ENCODE results near the gene NHP2.
A peak's percentile ranks its signal among the peaks of the same experiment; 100 is the strongest.

The NHP2 gene

DNA sequence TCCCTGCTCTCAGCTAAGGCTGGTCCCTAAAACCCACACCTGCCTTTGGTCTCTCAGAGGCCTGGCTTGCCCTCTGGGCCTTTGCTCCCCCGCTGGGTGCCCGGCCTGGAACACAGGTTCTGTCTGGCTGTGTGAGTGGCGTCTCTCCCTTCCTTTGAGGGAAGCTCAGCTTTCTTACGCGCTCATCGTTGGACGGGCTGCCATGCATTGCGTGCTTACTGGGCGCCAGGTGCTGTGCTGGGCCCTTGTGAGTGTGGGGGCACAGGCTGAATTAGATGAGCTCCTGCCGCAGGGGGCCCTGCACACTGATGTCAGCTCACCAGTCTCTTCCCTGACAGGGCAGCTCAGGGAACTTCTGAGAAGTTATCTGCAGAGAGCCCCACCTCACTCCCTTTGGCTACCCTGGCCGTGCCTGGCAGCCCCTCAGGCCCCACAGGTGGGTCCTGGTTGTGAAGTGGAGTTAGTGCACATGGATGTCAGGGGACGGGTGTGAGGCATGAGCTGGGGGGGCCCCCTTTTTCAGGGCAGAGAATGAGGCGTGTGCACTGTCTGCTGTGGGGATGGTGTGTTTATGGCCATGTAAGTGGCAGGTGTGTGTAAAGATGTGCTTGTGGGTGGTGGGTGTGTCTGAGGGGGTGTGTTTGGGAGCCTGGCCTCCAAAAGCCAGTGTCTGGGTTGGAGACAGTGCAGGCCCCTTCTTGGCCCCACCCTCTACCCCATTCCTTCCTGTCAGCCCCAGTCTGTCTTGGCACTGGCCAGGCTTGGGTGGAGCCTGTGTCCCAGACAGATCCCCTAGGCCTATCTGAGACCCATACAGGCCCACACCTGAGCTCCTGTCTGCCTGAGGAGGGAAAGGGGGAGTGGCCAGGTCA, 30.4 kb downstream of the NHP2 start:
- H3K4me3 ChIP-seq (ENCODE audit: low read depth, low read length), result no peak overlapping the region
- TF ChIP-seq, protein P1, sequence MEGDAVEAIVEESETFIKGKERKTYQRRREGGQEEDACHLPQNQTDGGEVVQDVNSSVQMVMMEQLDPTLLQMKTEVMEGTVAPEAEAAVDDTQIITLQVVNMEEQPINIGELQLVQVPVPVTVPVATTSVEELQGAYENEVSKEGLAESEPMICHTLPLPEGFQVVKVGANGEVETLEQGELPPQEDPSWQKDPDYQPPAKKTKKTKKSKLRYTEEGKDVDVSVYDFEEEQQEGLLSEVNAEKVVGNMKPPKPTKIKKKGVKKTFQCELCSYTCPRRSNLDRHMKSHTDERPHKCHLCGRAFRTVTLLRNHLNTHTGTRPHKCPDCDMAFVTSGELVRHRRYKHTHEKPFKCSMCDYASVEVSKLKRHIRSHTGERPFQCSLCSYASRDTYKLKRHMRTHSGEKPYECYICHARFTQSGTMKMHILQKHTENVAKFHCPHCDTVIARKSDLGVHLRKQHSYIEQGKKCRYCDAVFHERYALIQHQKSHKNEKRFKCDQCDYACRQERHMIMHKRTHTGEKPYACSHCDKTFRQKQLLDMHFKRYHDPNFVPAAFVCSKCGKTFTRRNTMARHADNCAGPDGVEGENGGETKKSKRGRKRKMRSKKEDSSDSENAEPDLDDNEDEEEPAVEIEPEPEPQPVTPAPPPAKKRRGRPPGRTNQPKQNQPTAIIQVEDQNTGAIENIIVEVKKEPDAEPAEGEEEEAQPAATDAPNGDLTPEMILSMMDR (IDR thresholded peaks at IDR 0.05; ENCODE audit: borderline replicate concordance, insufficient read depth, low read depth, low read length), result no peak

DNA sequence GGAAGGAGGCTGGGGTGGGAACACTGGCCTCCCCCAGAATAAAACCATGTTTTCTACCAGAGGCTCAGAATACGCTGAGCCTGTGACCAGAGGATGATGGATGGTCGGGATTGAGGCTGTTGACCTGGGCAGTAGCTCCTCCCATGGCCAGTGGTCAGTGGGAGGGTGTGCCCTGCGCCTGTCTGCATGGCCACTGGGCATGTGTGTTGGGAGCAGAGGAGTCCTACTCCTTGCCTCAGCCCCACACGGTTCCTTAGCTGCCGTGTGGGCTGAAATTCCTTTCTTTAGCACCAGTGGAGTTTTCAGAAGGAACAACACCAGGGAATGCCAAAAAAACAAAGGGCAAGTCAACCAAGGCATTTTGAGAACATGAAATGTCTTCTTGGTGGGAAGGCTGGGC, 31.3 kb downstream of the NHP2 start:
- H3K4me3 ChIP-seq (ENCODE audit: low read depth, low read length), result no peak overlapping the region
- TF ChIP-seq, protein P1 (IDR thresholded peaks at IDR 0.05; ENCODE audit: borderline replicate concordance, insufficient read depth, low read depth, low read length), result no peak

DNA sequence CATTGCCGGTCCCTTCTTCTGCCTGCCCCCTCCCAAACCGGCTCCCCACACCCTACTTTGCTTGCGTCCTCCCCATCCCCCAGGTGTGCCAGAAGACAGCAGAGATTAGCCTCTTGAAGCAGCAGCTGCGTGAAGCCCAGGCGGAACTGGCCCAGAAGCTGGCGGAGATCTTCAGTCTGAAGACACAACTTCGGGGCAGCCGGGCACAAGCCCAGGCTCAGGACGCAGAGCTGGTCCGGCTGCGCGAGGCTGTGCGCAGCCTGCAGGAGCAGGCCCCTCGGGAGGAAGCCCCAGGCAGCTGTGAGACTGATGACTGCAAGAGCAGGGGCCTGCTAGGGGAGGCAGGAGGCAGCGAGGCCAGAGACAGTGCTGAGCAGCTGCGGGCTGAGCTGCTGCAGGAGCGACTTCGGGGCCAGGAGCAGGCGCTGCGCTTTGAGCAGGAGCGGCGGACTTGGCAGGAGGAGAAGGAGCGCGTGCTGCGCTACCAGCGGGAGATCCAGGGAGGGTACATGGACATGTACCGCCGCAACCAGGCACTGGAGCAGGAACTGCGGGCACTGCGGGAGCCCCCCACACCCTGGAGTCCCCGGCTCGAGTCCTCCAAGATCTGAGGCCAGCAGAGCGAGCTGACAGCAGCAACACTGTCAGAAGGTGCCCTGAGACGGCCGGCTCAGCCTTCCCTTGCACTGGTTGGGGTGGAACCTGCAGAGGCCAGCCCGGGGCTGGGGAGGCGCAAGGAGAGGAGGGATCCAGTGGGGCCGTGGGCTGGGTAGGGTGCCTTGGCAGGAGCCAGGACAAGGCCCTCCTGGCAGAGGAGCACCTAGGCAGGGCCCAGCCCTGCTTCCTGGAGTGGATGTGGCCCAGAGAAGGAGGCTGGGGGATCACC, 32.1 kb downstream of the NHP2 start:
- peak overlapping the region; percentile 12 for H3K4me3 ChIP-seq (ENCODE audit: low read depth, low read length)
- TF ChIP-seq, protein P1 (IDR thresholded peaks at IDR 0.05; ENCODE audit: borderline replicate concordance, insufficient read depth, low read depth, low read length), result no peak

DNA sequence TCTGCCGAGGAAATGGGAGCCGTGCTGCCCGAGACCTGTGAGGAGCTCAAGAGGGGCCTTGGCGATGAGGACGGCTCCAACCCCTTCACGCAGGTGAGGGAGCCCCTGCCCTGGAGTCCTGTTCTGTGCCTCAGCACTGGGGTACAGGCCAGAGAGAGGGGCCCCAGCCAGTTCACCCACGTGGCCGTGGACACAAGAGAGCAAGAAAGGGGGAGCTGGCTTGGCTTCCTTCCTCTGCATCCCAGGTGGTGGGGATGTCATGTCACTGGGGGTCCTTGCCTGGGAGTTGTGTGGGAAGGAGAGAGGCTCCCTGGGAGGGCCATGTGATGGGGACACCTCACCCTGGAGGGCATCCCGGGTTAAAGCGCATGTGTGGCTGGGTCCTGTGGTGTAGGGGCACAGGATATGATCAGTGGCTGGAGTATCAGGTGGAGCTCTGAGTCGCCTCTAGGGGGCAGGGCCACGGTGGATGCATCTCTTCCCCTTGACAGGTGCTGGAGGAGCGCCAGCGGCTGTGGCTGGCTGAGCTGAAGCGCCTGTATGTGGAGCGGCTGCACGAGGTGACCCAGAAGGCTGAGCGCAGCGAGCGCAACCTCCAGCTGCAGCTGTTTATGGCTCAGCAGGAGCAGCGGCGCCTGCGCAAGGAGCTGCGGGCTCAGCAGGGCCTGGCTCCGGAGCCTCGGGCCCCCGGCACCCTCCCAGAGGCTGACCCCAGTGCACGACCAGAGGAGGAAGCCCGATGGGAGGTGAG, 32.9 kb downstream of the NHP2 start:
- H3K4me3 ChIP-seq (ENCODE audit: low read depth, low read length), result peak overlapping the region; percentile 12
- TF ChIP-seq, protein P1 (IDR thresholded peaks at IDR 0.05; ENCODE audit: borderline replicate concordance, insufficient read depth, low read depth, low read length), result peak; percentile 91

DNA sequence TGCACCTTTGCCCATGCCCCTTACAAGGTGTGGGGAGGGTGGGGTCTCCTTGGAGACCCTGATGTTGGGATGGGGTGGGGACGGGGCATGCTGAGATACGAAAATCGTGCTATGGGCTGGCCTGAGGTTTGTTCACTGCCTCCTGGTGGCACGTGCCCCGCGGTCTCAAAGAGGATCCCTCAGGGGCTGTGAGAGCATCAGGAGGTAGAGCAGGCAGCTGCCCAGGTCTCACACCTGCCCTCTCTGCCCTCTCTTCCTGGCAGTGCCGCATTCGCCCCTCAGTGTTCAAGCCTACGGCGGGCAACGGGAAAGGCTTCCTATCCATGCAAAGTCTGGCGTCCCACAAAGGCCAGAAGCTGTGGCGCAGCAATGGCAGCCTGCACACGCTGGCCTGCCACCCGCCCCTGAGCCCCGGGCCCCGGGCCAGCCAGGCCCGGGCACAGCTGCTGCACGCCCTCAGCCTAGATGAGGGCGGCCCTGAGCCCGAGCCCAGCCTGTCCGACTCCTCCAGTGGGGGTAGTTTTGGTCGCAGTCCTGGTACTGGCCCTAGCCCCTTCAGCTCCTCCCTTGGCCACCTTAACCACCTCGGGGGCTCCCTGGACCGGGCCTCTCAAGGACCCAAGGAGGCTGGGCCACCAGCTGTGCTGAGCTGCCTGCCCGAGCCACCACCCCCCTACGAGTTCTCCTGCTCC, 33.6 kb downstream of the NHP2 start:
- TF ChIP-seq, protein P1 (IDR thresholded peaks at IDR 0.05; ENCODE audit: borderline replicate concordance, insufficient read depth, low read depth, low read length), result no peak
- no peak overlapping the region for H3K4me3 ChIP-seq (ENCODE audit: low read depth, low read length)

DNA sequence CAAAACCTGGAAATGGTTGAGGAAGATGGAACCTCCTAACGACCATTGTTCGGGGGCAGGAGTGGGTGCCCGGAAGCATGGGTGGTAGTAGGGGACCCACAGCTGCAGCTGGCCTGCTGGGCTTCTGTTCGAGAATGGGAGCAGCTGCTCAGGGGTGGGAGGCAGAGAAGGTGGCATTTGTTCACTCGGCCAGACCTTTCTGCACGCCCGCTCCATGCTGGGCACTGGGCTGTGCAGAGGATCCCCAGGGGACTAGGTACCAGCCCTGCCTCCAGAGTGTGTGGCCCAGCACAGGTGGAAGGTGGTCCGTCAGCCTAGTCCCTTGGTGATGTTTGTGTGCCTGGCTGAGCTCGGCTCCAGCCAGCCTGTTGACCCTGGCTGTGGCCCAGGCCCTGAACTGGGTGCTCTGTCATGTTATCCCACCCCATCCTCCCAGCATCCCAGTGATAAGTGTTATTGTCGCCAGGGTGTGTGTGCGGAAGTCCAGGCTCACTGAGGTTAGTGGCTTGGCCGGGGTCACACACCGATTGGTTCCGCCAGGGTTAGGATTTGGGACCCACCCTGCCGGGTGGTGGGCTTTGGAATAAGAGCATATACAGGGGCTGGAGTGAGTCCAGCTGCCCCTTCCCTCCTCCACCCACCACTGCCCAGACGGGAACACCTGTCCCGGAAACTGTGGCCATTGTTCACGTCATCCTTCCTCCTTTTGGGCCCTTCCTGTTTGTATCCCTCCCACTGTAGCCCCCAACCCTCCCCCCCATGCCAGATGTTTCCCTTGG, 35.6 kb downstream of the NHP2 start:
- TF ChIP-seq, protein P1 (IDR thresholded peaks at IDR 0.05; ENCODE audit: borderline replicate concordance, insufficient read depth, low read depth, low read length), result no peak
- H3K4me3 ChIP-seq (ENCODE audit: low read depth, low read length), result peak overlapping the region; percentile 29

Data from GM12875 (cell line).